CD4-positive, alpha-beta memory T cell (primary cell): ENCODE data around the gene TRAPPC3. TPM values are rescaled to one million over a fixed set of nuclear protein-coding genes. Genes with fewer than 3 reads are reported as not detected.

Experiments used
- CTCF ChIA-PET: fragments of 350-600 bp; sonication (Branson Sonifier 250); formaldehyde crosslinking; loops from one replicate; lab custom pipeline; 2021; ENCODE audit warnings: inconsistent platforms; ENCODE audit not compliant: partially characterized antibody; lab: Charles Lee
- POLR2A ChIA-PET: fragments of 350-600 bp; sonication (Branson Sonifier 250); formaldehyde crosslinking; loops from one replicate; lab custom pipeline; 2021; ENCODE audit not compliant: partially characterized antibody; lab: Charles Lee
- DNase-seq, 5 donors: peaks; one replicate each; pipeline versions ENCODE4 v3.0.0 to v3.0.0-alpha.2; 2020 to 2022; ENCODE audit warnings: mixed read lengths in 1 of 5
- H3K27ac ChIP-seq: one replicate; pipeline ENCODE4 v1.7.0; 2013; ENCODE audit warnings: low read depth, low read length
- H3K27me3 ChIP-seq: 2 replicates; pipeline ENCODE4 v1.7.0; 2013; ENCODE audit warnings: mild to moderate bottlenecking, low read length, moderate library complexity; ENCODE audit not compliant: insufficient read depth
- H3K36me3 ChIP-seq: 2 replicates; pipeline ENCODE4 v1.7.0; 2013; ENCODE audit warnings: mild to moderate bottlenecking, low read length, moderate library complexity; ENCODE audit not compliant: insufficient read depth
- H3K4me1 ChIP-seq: 2 replicates; pipeline ENCODE4 v1.7.0; 2013; ENCODE audit warnings: mild to moderate bottlenecking, low read length, moderate library complexity; ENCODE audit not compliant: insufficient read depth
- H3K4me3 ChIP-seq, 2 donors: one replicate each; pipeline ENCODE4 v1.7.0; 2013; ENCODE audit warnings: low read length in 2 of 2, mild to moderate bottlenecking in 1 of 2
- H3K9me3 ChIP-seq, 2 donors: one replicate each; pipeline ENCODE4 v1.7.0; 2013; ENCODE audit warnings: low read length in 2 of 2, control low read depth in 1 of 2; ENCODE audit not compliant: control insufficient read depth in 1 of 2
- H3K27ac Mint-ChIP-seq, 7 donors: one replicate each; pipeline ENCODE4 v1.8.0; 2020 to 2021; ENCODE audit warnings: mixed read lengths in 7 of 7, mild to moderate bottlenecking in 6 of 7, inconsistent platforms in 3 of 7, moderate library complexity in 3 of 7
- H3K27me3 Mint-ChIP-seq, 2 donors: one replicate each; pipeline ENCODE4 v1.8.0; 2020 to 2021; ENCODE audit warnings: mixed read lengths in 2 of 2
- H3K36me3 Mint-ChIP-seq, 2 donors: one replicate each; pipeline ENCODE4 v1.8.0; 2020 to 2021; ENCODE audit warnings: mixed read lengths in 2 of 2, inconsistent platforms in 1 of 2, mild to moderate bottlenecking in 1 of 2
- H3K4me1 Mint-ChIP-seq, 4 donors: one replicate each; pipeline ENCODE4 v1.8.0; 2020 to 2021; ENCODE audit warnings: mixed read lengths in 4 of 4, mild to moderate bottlenecking in 1 of 4
- H3K4me3 Mint-ChIP-seq, 8 donors: one replicate each; pipeline ENCODE4 v1.8.0; 2020 to 2021; ENCODE audit warnings: mixed read lengths in 8 of 8, mild to moderate bottlenecking in 7 of 8, moderate library complexity in 6 of 8, inconsistent platforms in 3 of 8
- H3K9me3 Mint-ChIP-seq, 8 donors: one replicate each; pipeline ENCODE4 v1.8.0; 2020 to 2021; ENCODE audit warnings: mixed read lengths in 8 of 8, mild to moderate bottlenecking in 5 of 8, inconsistent platforms in 3 of 8, moderate library complexity in 1 of 8
- intact Hi-C: fragments of 100-400 bp; cut with micrococcal nuclease; formaldehyde crosslinking; loops from one replicate; pipeline ENCODE4 v1.15.1; 2023
- polyA plus RNA-seq, 2 donors: library from polyadenylated mRNA; unstranded; fragments of 300-500 nt; fragmentation: Illumina TruSeq; gene quantifications; one replicate each; pipeline ENCODE4 v1.2.3, GENCODE V29; 2021
- total RNA-seq, 2 experiments: library from RNA; stranded (reverse); gene quantifications; one replicate each; pipeline ENCODE4 v1.2.3, GENCODE V29; 2021

The TRAPPC3 gene
- total and polyA plus RNA-seq, 4 experiments from 2014 or later, result 51.8 to 190 (median 81.8) TPM

DNA sequence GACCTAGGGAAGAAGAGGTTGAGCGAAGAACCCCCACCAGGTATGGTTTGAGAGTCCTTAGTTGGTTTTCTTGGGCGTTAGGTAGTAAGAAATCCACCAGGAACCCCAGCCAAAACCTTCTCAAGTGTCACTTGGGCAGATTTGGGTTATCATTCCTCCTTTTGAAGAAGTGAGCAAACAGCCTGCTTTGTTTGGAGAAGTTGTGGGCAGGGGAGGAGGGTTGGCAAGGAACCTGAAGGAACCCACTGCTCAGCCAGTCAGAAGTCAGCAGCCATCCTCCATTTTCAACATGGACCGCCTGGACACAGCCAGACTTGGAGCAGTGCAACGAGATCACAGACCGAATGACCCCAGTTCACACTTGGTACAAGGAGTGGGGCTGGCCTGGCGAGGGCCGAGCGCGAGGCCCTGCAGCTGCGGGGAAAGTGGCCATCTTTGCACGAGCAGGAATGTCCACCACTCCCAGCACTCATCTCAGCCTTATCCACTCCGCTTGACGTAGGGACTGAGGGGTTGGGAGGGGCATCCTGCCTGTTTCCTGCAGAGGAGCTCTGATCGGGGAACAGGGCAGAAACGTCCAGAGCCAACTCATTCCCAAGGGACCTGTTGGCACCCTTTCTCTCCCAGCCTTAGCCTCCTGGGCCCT, 53.4 kb downstream of the TRAPPC3 start:
- peaks cover 13 to 37% of the 10 kb centered on the region in 2 donors for H3K36me3 Mint-ChIP-seq
- CTCF ChIA-PET, result interaction anchor here (1.1 to 3.6 kb wide), 7 partner anchors 12 to 191 kb away, joined by 3 to 13 read pairs (median 4); no protein-coding TSS in a partner anchor
- H3K27ac Mint-ChIP-seq, result peak overlapping the region in 1 of 7 donors; percentile 25

GRCh38 chr1:36094621-36095061, 54.6 kb downstream of the TRAPPC3 start:
- H3K4me1 Mint-ChIP-seq, result peaks cover 6 to 33% (median 7%) of the 10 kb centered on the region in 4 donors
- intact Hi-C loops, result no loop called here
- ChIA-PET CTCF (interaction anchor here (1.1 to 3.6 kb wide), 5 partner anchors 40 to 193 kb away, joined by 3 to 13 read pairs (median 3); no protein-coding TSS in a partner anchor), POLR2A (no interaction called here)
- H3K27ac Mint-ChIP-seq, result peak overlapping the region in 1 of 7 donors; percentile 52
- Histone ChIP-seq H3K4me3 (no peak overlapping the region), H3K4me1 (peaks cover 8% of the 10 kb centered on the region), H3K9me3 (no peaks in the 10 kb centered on the region), H3K36me3 (peaks cover 51% of the 10 kb centered on the region), H3K27me3 (no peaks in the 10 kb centered on the region), H3K27ac (no peak overlapping the region)
- H3K27me3 Mint-ChIP-seq, result no peaks in the 10 kb centered on the region
- peaks cover 13 to 38% of the 10 kb centered on the region in 2 donors for H3K36me3 Mint-ChIP-seq
- DNase-seq, result no peak
- H3K9me3 Mint-ChIP-seq, result no peaks in the 10 kb centered on the region
- H3K4me3 Mint-ChIP-seq, result no peak overlapping the region

More for the DNA sequence above, 53.4 kb downstream of the TRAPPC3 start:
- H3K4me3 Mint-ChIP-seq, result no peak overlapping the region
- Histone ChIP-seq H3K4me3 (no peak overlapping the region), H3K27ac (no peak overlapping the region), H3K36me3 (peaks cover 51% of the 10 kb centered on the region), H3K27me3 (no peaks in the 10 kb centered on the region), H3K9me3 (no peaks in the 10 kb centered on the region), H3K4me1 (no peaks in the 10 kb centered on the region)
- peaks cover 0 to 28% (median 2%) of the 10 kb centered on the region in 4 donors for H3K4me1 Mint-ChIP-seq
- H3K27me3 Mint-ChIP-seq, result no peaks in the 10 kb centered on the region
- intact Hi-C loops, result no loop called here
- POLR2A ChIA-PET, result interaction anchor here (1.6 kb wide), 1 partner anchor 128 kb away, joined by 6 read pairs; the partner anchor contains the start of gene THRAP3
- DNase-seq, result no peak
- H3K9me3 Mint-ChIP-seq, result no peaks in the 10 kb centered on the region

DNA sequence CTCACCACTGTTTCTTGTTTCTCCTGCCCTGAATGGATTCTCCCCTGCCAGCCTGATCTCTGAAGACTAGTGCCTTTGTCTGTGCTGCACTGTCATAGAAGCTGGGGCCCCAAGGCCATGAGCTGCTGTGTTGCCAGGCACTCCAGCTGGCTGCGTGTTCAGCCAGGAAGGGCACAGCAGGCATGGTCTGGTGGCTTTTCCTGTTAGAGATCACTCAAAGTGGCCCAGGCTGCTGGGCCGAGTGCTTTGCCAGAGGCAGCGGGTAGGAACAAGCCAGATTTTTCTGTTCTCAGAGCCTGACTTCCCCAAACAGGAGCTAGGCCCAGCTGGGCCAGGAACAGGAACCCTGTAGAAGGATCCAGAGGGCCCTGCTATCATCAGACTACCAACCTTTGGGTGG, 55.4 kb downstream of the TRAPPC3 start:
- H3K9me3 ChIP-seq, result no peaks in the 10 kb centered on the region
- H3K36me3 Mint-ChIP-seq, result peaks cover 13 to 43% of the 10 kb centered on the region in 2 donors

DNA sequence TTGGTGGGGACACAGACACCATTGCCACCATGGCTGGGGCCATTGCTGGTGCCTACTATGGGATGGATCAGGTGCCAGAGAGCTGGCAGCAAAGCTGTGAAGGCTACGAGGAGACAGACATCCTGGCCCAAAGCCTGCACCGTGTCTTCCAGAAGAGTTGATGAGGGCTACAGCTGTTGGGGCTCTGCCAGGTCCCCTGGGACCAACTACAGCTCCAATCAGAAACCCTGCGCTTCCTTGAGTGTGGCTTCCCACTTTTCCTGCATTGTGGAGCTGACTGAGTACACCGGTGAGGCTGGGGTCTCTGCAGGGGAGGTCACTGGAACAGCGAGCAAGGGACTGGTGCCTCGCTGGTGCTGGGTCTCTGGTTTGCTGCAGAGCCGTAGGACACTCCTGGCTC, 56.1 kb downstream of the TRAPPC3 start:
- H3K36me3 Mint-ChIP-seq, result peaks cover 13 to 43% of the 10 kb centered on the region in 2 donors
- CTCF ChIA-PET, result interaction anchor here (1.2 to 1.4 kb wide), 2 partner anchors 10 to 193 kb away, joined by 4 to 5 read pairs; no protein-coding TSS in a partner anchor
- no peaks in the 10 kb centered on the region for H3K9me3 Mint-ChIP-seq
- POLR2A ChIA-PET, result interaction anchor here (1.5 kb wide), 1 partner anchor 95 kb away, joined by 4 read pairs; no protein-coding TSS in a partner anchor
- intact Hi-C loops, result no loop called here
- no peak overlapping the region for H3K4me3 Mint-ChIP-seq
- H3K27ac ChIP-seq, result no peak overlapping the region
- no peaks in the 10 kb centered on the region for H3K27me3 Mint-ChIP-seq
- peaks cover 10 to 38% (median 13%) of the 10 kb centered on the region in 4 donors for H3K4me1 Mint-ChIP-seq
- no peak overlapping the region for H3K4me3 ChIP-seq
- no peaks in the 10 kb centered on the region for H3K27me3 ChIP-seq
- no peak overlapping the region for H3K27ac Mint-ChIP-seq
- no peaks in the 10 kb centered on the region for H3K9me3 ChIP-seq
- peaks cover 16% of the 10 kb centered on the region for H3K4me1 ChIP-seq
- no peak for DNase-seq
- H3K36me3 ChIP-seq, result peaks cover 51% of the 10 kb centered on the region

More for the DNA sequence above, 55.4 kb downstream of the TRAPPC3 start:
- POLR2A ChIA-PET, result interaction anchor here (1.5 kb wide), 1 partner anchor 95 kb away, joined by 4 read pairs; no protein-coding TSS in a partner anchor
- no peak overlapping the region for H3K27ac Mint-ChIP-seq
- CTCF ChIA-PET, result interaction anchor here (1.1 to 1.2 kb wide), 2 partner anchors 9 to 94 kb away, joined by 3 to 5 read pairs; no protein-coding TSS in a partner anchor
- peaks cover 12% of the 10 kb centered on the region for H3K4me1 ChIP-seq
- peak overlapping the region in 1 of 8 donors; percentile 26 for H3K4me3 Mint-ChIP-seq
- H3K27me3 Mint-ChIP-seq, result no peaks in the 10 kb centered on the region
- H3K36me3 ChIP-seq, result peaks cover 51% of the 10 kb centered on the region
- H3K27me3 ChIP-seq, result no peaks in the 10 kb centered on the region
- H3K27ac ChIP-seq, result no peak overlapping the region
- H3K4me1 Mint-ChIP-seq, result peaks cover 10 to 38% (median 13%) of the 10 kb centered on the region in 4 donors
- H3K4me3 ChIP-seq, result no peak overlapping the region
- intact Hi-C loops, result no loop called here
- DNase-seq, result no peak
- H3K9me3 Mint-ChIP-seq, result no peaks in the 10 kb centered on the region

DNA sequence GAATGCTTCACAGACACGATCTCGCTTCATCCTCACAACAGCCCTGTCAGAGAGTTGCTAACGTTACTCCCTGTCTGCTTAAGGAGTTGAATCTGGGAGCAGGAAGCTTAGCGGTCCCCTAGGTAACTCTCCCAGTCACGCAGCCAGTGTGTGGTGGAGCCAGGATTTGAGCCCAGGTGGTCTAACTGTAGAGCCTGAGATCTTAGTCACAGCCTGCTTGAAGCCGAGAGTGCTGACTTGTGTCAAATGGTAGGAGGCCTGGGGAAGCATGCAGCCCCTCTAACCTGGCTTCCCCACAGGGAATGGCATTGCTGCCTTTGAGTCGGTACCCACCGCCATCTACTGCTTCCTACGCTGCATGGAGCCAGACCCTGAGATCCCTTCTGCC, 56.5 kb downstream of the TRAPPC3 start:
- no peak overlapping the region for H3K27ac ChIP-seq
- Mint-ChIP-seq H3K9me3 (no peaks in the 10 kb centered on the region), H3K4me3 (no peak overlapping the region), H3K4me1 (peaks cover 11 to 38% (median 13%) of the 10 kb centered on the region in 4 donors), H3K27me3 (no peaks in the 10 kb centered on the region), H3K27ac (no peak overlapping the region), H3K36me3 (peaks cover 13 to 43% of the 10 kb centered on the region in 2 donors)
- peaks cover 51% of the 10 kb centered on the region for H3K36me3 ChIP-seq
- no peaks in the 10 kb centered on the region for H3K27me3 ChIP-seq
- DNase-seq, result no peak
- peaks cover 18% of the 10 kb centered on the region for H3K4me1 ChIP-seq
- no peaks in the 10 kb centered on the region for H3K9me3 ChIP-seq
- intact Hi-C loops, result no loop called here
- no peak overlapping the region for H3K4me3 ChIP-seq
- POLR2A ChIA-PET, result interaction anchor here (1.5 kb wide), 1 partner anchor 96 kb away, joined by 4 read pairs; no protein-coding TSS in a partner anchor
- CTCF ChIA-PET, result interaction anchor here (1.1 to 1.4 kb wide), 3 partner anchors 10 to 193 kb away, joined by 4 to 5 read pairs (median 4); no protein-coding TSS in a partner anchor

DNA sequence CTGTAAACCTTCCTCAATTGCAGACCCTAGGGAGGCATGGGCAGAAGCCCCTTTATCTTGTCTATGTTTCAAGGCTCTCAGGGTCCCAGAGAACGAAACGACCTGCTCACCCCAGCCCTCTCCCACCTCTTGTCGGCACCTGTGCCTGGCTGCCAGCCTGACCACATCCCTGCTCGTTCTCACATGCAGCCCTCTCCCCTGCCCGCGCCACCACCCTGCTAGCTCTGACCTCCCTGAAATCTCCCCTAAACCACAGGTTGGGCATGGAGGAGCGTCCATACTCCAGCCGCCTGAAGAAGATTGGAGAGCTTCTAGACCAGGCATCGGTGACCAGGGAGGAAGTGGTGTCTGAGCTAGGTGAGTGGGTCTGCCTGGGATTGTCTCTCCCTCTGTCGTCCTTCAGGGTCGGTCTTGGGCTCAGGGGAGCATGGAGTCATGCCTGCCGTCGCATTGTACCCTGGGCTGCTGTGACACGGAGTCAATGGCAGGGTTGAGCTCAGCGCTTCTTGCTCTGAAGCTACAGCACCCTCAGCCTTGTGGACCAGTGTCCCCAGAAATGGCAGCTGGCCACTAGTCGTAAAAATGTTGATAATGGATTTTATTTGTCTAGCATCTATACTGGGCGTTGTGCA, 57.0 kb downstream of the TRAPPC3 start:
- intact Hi-C loops, result no loop called here
- Mint-ChIP-seq H3K9me3 (no peaks in the 10 kb centered on the region), H3K27ac (peak overlapping the region in 2 of 7 donors; percentile 35 to 52), H3K4me3 (no peak overlapping the region), H3K27me3 (no peaks in the 10 kb centered on the region), H3K36me3 (peaks cover 13 to 43% of the 10 kb centered on the region in 2 donors), H3K4me1 (peaks cover 11 to 38% (median 13%) of the 10 kb centered on the region in 4 donors)
- ChIA-PET CTCF (interaction anchor here (1.1 to 1.4 kb wide), 2 partner anchors 43 to 194 kb away, joined by 4 read pairs; no protein-coding TSS in a partner anchor), POLR2A (interaction anchor here (1.5 kb wide), 1 partner anchor 96 kb away, joined by 4 read pairs; no protein-coding TSS in a partner anchor)
- no peak for DNase-seq
- peaks cover 51% of the 10 kb centered on the region for H3K36me3 ChIP-seq
- no peak overlapping the region for H3K27ac ChIP-seq
- no peaks in the 10 kb centered on the region for H3K27me3 ChIP-seq
- peaks cover 18% of the 10 kb centered on the region for H3K4me1 ChIP-seq
- H3K4me3 ChIP-seq, result no peak overlapping the region
- H3K9me3 ChIP-seq, result no peaks in the 10 kb centered on the region
